H9 (cell line): ENCODE results near the gene EPSTI1. TPM values are rescaled to one million over a fixed set of nuclear protein-coding genes. Genes with fewer than 3 reads are reported as not detected.
A peak's percentile ranks its signal among the peaks of the same experiment; 100 is the strongest.

Experiments used
- DNase-seq: peaks from one replicate; pipeline ENCODE4 v3.0.0-alpha.2; 2017
- H2AFZ ChIP-seq: one replicate; pipeline ENCODE4 v1.6.1; 2013; ENCODE audit warnings: mild to moderate bottlenecking, low read length, control low read depth, moderate library complexity
- H2AK5ac ChIP-seq: 2 replicates; pipeline ENCODE4 v1.6.1; 2013; ENCODE audit warnings: low read length, control low read depth, mixed read lengths; ENCODE audit not compliant: insufficient read length
- H2BK120ac ChIP-seq: one replicate; pipeline ENCODE4 v1.6.1; 2013; ENCODE audit warnings: low read depth, mild to moderate bottlenecking, low read length, control low read depth, inconsistent platforms; ENCODE audit not compliant: poor library complexity, severe bottlenecking
- H2BK12ac ChIP-seq: 2 replicates; pipeline ENCODE4 v1.6.1; 2013; ENCODE audit warnings: low read length, control low read depth, mixed read lengths, low read depth; ENCODE audit not compliant: insufficient read length
- H2BK15ac ChIP-seq: 2 replicates; pipeline ENCODE4 v1.6.1; 2013; ENCODE audit warnings: low read depth, low read length, control low read depth
- H2BK20ac ChIP-seq: one replicate; pipeline ENCODE4 v1.6.1; 2013; ENCODE audit warnings: low read depth, mild to moderate bottlenecking, low read length, control low read depth, inconsistent platforms; ENCODE audit not compliant: poor library complexity, severe bottlenecking
- H2BK5ac ChIP-seq: 2 replicates; pipeline ENCODE4 v1.6.1; 2013; ENCODE audit warnings: low read length, control low read depth, mixed read lengths; ENCODE audit not compliant: insufficient read length
- H3K14ac ChIP-seq: 2 replicates; pipeline ENCODE4 v1.6.1; 2013; ENCODE audit warnings: low read length, control low read depth; ENCODE audit not compliant: insufficient read depth
- H3K18ac ChIP-seq: 2 replicates; pipeline ENCODE4 v1.6.1; 2013; ENCODE audit warnings: low read depth, mild to moderate bottlenecking, mixed read lengths, low read length, control low read depth; ENCODE audit not compliant: insufficient read length
- H3K23ac ChIP-seq: 2 replicates; pipeline ENCODE4 v1.6.1; 2013; ENCODE audit warnings: low read length, control low read depth, mixed read lengths, low read depth; ENCODE audit not compliant: insufficient read length
- H3K23me2 ChIP-seq: 2 replicates; pipeline ENCODE4 v1.6.1; 2013; ENCODE audit warnings: low read depth, mild to moderate bottlenecking, mixed read lengths, low read length, control low read depth; ENCODE audit not compliant: insufficient read length, poor library complexity, severe bottlenecking
- H3K27ac ChIP-seq: 2 replicates; pipeline ENCODE4 v1.5.1; 2013; ENCODE audit warnings: low read length, control low read depth, mixed read lengths, low read depth; ENCODE audit not compliant: insufficient read length
- H3K27me3 ChIP-seq: 2 replicates; pipeline ENCODE4 v1.6.1; 2013; ENCODE audit warnings: low read length, control low read depth, inconsistent platforms; ENCODE audit not compliant: insufficient read depth
- H3K4ac ChIP-seq: 2 replicates; pipeline ENCODE4 v1.6.1; 2013; ENCODE audit warnings: low read depth, mild to moderate bottlenecking, control low read depth, inconsistent platforms, low read length, moderate library complexity
- H3K4me1 ChIP-seq: 2 replicates; pipeline ENCODE4 v1.6.1; 2013; ENCODE audit warnings: low read length, control low read depth, inconsistent platforms; ENCODE audit not compliant: insufficient read depth
- H3K4me2 ChIP-seq: 2 replicates; pipeline ENCODE4 v1.6.1; 2013; ENCODE audit warnings: low read length, control low read depth, mixed read lengths; ENCODE audit not compliant: insufficient read length, insufficient read depth
- H3K56ac ChIP-seq: 2 replicates; pipeline ENCODE4 v1.6.1; 2013; ENCODE audit warnings: low read depth, mild to moderate bottlenecking, mixed read lengths, low read length, control low read depth; ENCODE audit not compliant: insufficient read length
- H3K79me1 ChIP-seq: 2 replicates; pipeline ENCODE4 v1.6.1; 2013; ENCODE audit warnings: low read depth, mild to moderate bottlenecking, moderate library complexity, low read length, control low read depth, inconsistent platforms; ENCODE audit not compliant: insufficient read depth, poor library complexity, severe bottlenecking
- H3K79me2 ChIP-seq: 2 replicates; pipeline ENCODE4 v1.6.1; 2013; ENCODE audit warnings: low read length, control low read depth, inconsistent platforms; ENCODE audit not compliant: insufficient read depth
- H3K9ac ChIP-seq: 2 replicates; pipeline ENCODE4 v1.6.1; 2013; ENCODE audit warnings: low read length, control low read depth, mixed read lengths; ENCODE audit not compliant: insufficient read length; ENCODE audit errors: extremely low read depth
- H3K9me3 ChIP-seq: one replicate; pipeline ENCODE4 v1.6.1; 2013; ENCODE audit warnings: low read depth, low read length, inconsistent platforms; ENCODE audit not compliant: control insufficient read depth
- H3T11ph ChIP-seq: one replicate; pipeline ENCODE4 v1.6.1; 2013; ENCODE audit warnings: mild to moderate bottlenecking, low read length, control low read depth, inconsistent platforms
- H4K20me1 ChIP-seq: one replicate; pipeline ENCODE4 v1.6.1; 2013; ENCODE audit not compliant: control insufficient read depth, insufficient read length, insufficient read depth
- H4K5ac ChIP-seq: 2 replicates; pipeline ENCODE4 v1.6.1; 2013; ENCODE audit warnings: low read depth, mild to moderate bottlenecking, mixed read lengths, low read length, control low read depth; ENCODE audit not compliant: insufficient read length
- H4K8ac ChIP-seq: replicated peaks from 2 replicates; pipeline ENCODE4 v1.6.1; 2013; ENCODE audit warnings: low read length, control low read depth, mixed read lengths, low read depth; ENCODE audit not compliant: insufficient read length
- H4K91ac ChIP-seq: 2 replicates; pipeline ENCODE4 v1.6.1; 2013; ENCODE audit warnings: low read depth, mild to moderate bottlenecking, moderate library complexity, mixed read lengths, low read length, control low read depth; ENCODE audit not compliant: insufficient read length
- H3K27ac Mint-ChIP-seq, 3 experiments: 2 replicates in 2 of 3; 3 replicates in 1 of 3; pipeline ENCODE4 v1.8.0; 2020 to 2021; ENCODE audit warnings: mixed read lengths in 3 of 3, mild to moderate bottlenecking in 1 of 3, moderate library complexity in 1 of 3
- H3K27me3 Mint-ChIP-seq: 2 replicates; pipeline ENCODE4 v1.8.0; 2021; ENCODE audit warnings: low read depth, mild to moderate bottlenecking, moderate library complexity, mixed read lengths
- H3K36me3 Mint-ChIP-seq, 3 experiments: 2 replicates in 2 of 3; 3 replicates in 1 of 3; pipeline ENCODE4 v1.8.0; 2020 to 2021; ENCODE audit warnings: low read depth in 3 of 3, mixed read lengths in 3 of 3; ENCODE audit not compliant: insufficient read depth in 1 of 3
- H3K4me1 Mint-ChIP-seq, 2 experiments: 2 replicates each; pipeline ENCODE4 v1.8.0; 2020; ENCODE audit warnings: mixed read lengths in 2 of 2
- H3K4me3 Mint-ChIP-seq, 2 experiments: 2 replicates in 1 of 2; 3 replicates in 1 of 2; pipeline ENCODE4 v1.8.0; 2020 to 2021; ENCODE audit warnings: mild to moderate bottlenecking in 2 of 2, mixed read lengths in 2 of 2, moderate library complexity in 1 of 2
- H3K9me3 Mint-ChIP-seq, 2 experiments: 2 replicates in 1 of 2; 3 replicates in 1 of 2; pipeline ENCODE4 v1.8.0; 2020; ENCODE audit warnings: mild to moderate bottlenecking in 2 of 2, mixed read lengths in 2 of 2, moderate library complexity in 1 of 2
- CTCF ChIP-seq: fragments of 200-600 bp; sonication (generic); conservative IDR thresholded peaks from 3 replicates; pipeline ENCODE4 v1.8.0; 2021; ENCODE audit warnings: antibody characterized with exemption, mild to moderate bottlenecking
- WGBS: extraction: QIAGEN DNeasy Blood & Tissue Kit; methylation state at CpG from one replicate; pipeline ENCODE4 v1.1.7; 2013; ENCODE audit warnings: missing lambda C conversion rate, low lambda C conversion rate, mixed read lengths; ENCODE audit not compliant: insufficient read length; ENCODE audit errors: extremely low coverage; 5-methylcytosine and 5-hydroxymethylcytosine counted together
- total RNA-seq: library from RNA; stranded (reverse); gene quantifications from 2 replicates; pipeline ENCODE4 v1.2.1, GENCODE V29; 2021

EPSTI1 gene
- total RNA-seq, 1 experiment from 2014 or later = 0.70 TPM

- Histone ChIP-seq H3K27me3 (no peaks in the 10 kb centered on the region), H2AK5ac (no peak overlapping the region), H3K9me3 (no peaks in the 10 kb centered on the region), H3K18ac (no peak overlapping the region), H4K8ac (no peak overlapping the region), H4K5ac (no peak overlapping the region), H3K79me2 (no peaks in the 10 kb centered on the region; the same call in 1 of the 2 replicates), H3T11ph (no peak overlapping the region), H3K9ac (no peak overlapping the region), H3K4ac (no peak overlapping the region), H3K4me1 (no peaks in the 10 kb centered on the region; the same call in 1 of the 2 replicates), H3K79me1 (no peaks in the 10 kb centered on the region), H3K4me2 (no peak overlapping the region), H2AFZ (no peak overlapping the region), H3K56ac (no peak overlapping the region), H2BK5ac (no peak overlapping the region), H3K23me2 (no peaks in the 10 kb centered on the region), H2BK12ac (no peak overlapping the region), H2BK20ac (no peak overlapping the region), H3K27ac (no peak overlapping the region), H2BK15ac (no peak overlapping the region), H4K91ac (no peak overlapping the region), H2BK120ac (no peak overlapping the region), H4K20me1 (no peaks in the 10 kb centered on the region), H3K23ac (no peak overlapping the region), H3K14ac (no peak overlapping the region)
- Mint-ChIP-seq H3K27me3 (no peaks in the 10 kb centered on the region; the same call in 1 of the 2 replicates), H3K27ac (no peak overlapping the region; a peak in 1 of 7 replicates), H3K36me3 (peaks cover 9 to 46% (median 17%) of the 10 kb centered on the region in 3 experiments), H3K4me3 (no peak overlapping the region), H3K4me1 (peaks cover 28 to 32% of the 10 kb centered on the region in 2 experiments), H3K9me3 (no peaks in the 10 kb centered on the region; a peak in 3 of 5 replicates)
- WGBS = no CpG with 5 or more reads among the region's 14 CpGs
- TF ChIP-seq CTCF = no peak
- peak; percentile 33 for DNase-seq
Measured at GRCh38 chr13:43036351-43037250, 44.6 kb upstream of the EPSTI1 start.
